Measurements from ENCODE around the gene NXNL2.

Gene NXNL2

GRCh38 chr9:88578121-88579049 is 43.4 kb downstream of the NXNL2 start:
- DNase-seq (ENCODE audit: low spot score): peak; percentile 41

- no peak for DNase-seq (ENCODE audit: low spot score)
Measured at GRCh38 chr9:88579050-88579715, 44.2 kb downstream of the NXNL2 start.

GRCh38 chr9:88580961-88581360 is 46.0 kb downstream of the NXNL2 start:
- no peak for DNase-seq (ENCODE audit: low spot score)

- DNase-seq (ENCODE audit: low spot score): no peak
Measured at GRCh38 chr9:88583901-88584596, 49.1 kb downstream of the NXNL2 start.

GRCh38 chr9:88585426-88585825 is 50.4 kb downstream of the NXNL2 start:
- DNase-seq (ENCODE audit: low spot score): no peak

- no peak for DNase-seq (ENCODE audit: low spot score)
Measured at GRCh38 chr9:88586452-88586851, 51.5 kb downstream of the NXNL2 start.

- no peak for DNase-seq (ENCODE audit: low spot score)
Measured at GRCh38 chr9:88587182-88587581, 52.2 kb downstream of the NXNL2 start.

GRCh38 chr9:88587885-88588649 is 53.1 kb downstream of the NXNL2 start:
- DNase-seq (ENCODE audit: low spot score): no peak

GRCh38 chr9:88589656-88590055 is 54.7 kb downstream of the NXNL2 start:
- no peak for DNase-seq (ENCODE audit: low spot score)

GRCh38 chr9:88590558-88591146 is 55.7 kb downstream of the NXNL2 start:
- DNase-seq (ENCODE audit: low spot score): no peak

- DNase-seq (ENCODE audit: low spot score): peak; percentile 30
Measured at GRCh38 chr9:88593537-88594185, 58.7 kb downstream of the NXNL2 start.
